Neural progenitor cell (in vitro differentiated cells): Measurements from ENCODE around the gene ORAI1.

Experiments used
- CTCF ChIP-seq: fragments of 200-600 bp; sonication (generic); IDR thresholded peaks from 2 replicates; pipeline ENCODE4 v1.5.1; 2017; ENCODE audit warnings: antibody characterized with exemption, mild to moderate bottlenecking
- EZH2phosphoT487 ChIP-seq: fragments of 200-600 bp; sonication (generic); IDR thresholded peaks from 2 replicates; pipeline ENCODE4 v1.6.1; 2017; ENCODE audit warnings: antibody characterized with exemption

DNA sequence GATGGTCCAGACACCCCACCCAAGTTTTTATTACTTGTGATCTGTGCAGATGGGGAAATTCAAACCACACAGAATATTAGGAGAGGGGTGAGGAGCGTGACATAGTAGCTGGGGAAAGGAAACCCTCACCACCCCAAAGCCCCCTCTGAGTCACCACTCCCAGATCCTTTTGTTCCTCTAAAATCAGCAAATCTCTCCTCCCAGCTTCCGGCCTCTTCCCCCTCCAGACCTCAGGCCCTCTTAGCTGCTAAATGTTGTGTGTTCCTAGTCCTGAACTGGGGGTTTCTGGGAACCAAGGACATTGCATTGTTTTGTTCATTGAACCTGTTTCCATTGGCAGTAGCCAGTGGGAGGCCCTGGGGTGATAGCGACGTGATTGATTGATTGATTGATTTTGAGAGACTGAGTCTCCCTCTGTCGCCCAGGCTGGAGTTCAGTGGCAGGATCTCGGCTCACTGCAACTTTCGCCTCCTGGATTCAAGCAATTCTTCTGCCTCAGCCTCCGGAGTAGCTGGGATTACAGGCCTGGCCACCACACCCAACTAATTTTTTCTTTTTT lies 5.9 kb upstream of the ORAI1 start:
- TF ChIP-seq CTCF (no peak), EZH2phosphoT487 (no peak)
